CD14-positive monocyte (primary cell): ENCODE measurements around the gene RTN4R. TPM values are rescaled to one million over a fixed set of nuclear protein-coding genes. Genes with fewer than 3 reads are reported as not detected.

Source experiments
- DNase-seq, 3 donors: peaks; one replicate each; pipeline ENCODE4 v3.0.0-alpha.2; 2011 to 2022
- H2AFZ ChIP-seq: 2 replicates; pipeline ENCODE4 v1.6.0; 2012; ENCODE audit warnings: mild to moderate bottlenecking, low read depth, low read length, inconsistent platforms; ENCODE audit not compliant: insufficient read depth, poor library complexity, severe bottlenecking
- H3K27ac ChIP-seq, 2 donors: 1 replicate in 1 of 2; 2 replicates in 1 of 2; pipeline ENCODE4 v1.5.1; 2012 to 2013; ENCODE audit warnings: low read length in 2 of 2, control low read depth in 1 of 2, inconsistent platforms in 1 of 2, low read depth in 1 of 2, mild to moderate bottlenecking in 1 of 2
- H3K27me3 ChIP-seq, 2 donors: one replicate each; pipeline versions ENCODE4 v1.6.0 to v1.6.1; 2011 to 2013; ENCODE audit warnings: low read length in 2 of 2; ENCODE audit not compliant: control insufficient read depth in 2 of 2, insufficient read depth in 2 of 2
- H3K36me3 ChIP-seq, 2 donors: replicated peaks in 1 of 2; 1 replicate in 1 of 2; 2 replicates in 1 of 2; pipeline versions ENCODE4 v1.5.1 to v1.6.1; 2012 to 2013; ENCODE audit warnings: low read length in 2 of 2, control low read depth in 1 of 2, inconsistent platforms in 1 of 2, mild to moderate bottlenecking in 1 of 2; ENCODE audit not compliant: insufficient read depth in 2 of 2, control insufficient read depth in 1 of 2
- H3K4me1 ChIP-seq, 2 donors: 1 replicate in 1 of 2; 2 replicates in 1 of 2; pipeline versions ENCODE4 v1.5.1 to v1.6.1; 2012 to 2013; ENCODE audit warnings: low read length in 2 of 2, control low read depth in 1 of 2, inconsistent platforms in 1 of 2, mild to moderate bottlenecking in 1 of 2, moderate library complexity in 1 of 2; ENCODE audit not compliant: insufficient read depth in 2 of 2, control insufficient read depth in 1 of 2
- H3K4me2 ChIP-seq: replicated peaks from 2 replicates; pipeline ENCODE3; 2012; ENCODE audit warnings: low read length, moderate library complexity, mild to moderate bottlenecking; ENCODE audit not compliant: poor library complexity, severe bottlenecking; ENCODE audit errors: extremely low read depth
- H3K4me3 ChIP-seq, 3 experiments: fragments of 200-600 bp in 1 of 3; sonication (generic) in 1 of 3; replicated peaks in 1 of 3; 1 replicate in 2 of 3; 2 replicates in 1 of 3; pipeline ENCODE4 v1.5.1; 2011 to 2013; ENCODE audit warnings: low read length in 3 of 3, mild to moderate bottlenecking in 3 of 3, control low read depth in 2 of 3, low read depth in 2 of 3, inconsistent platforms in 1 of 3, moderate library complexity in 1 of 3
- H3K79me2 ChIP-seq: 2 replicates; pipeline ENCODE4 v1.6.0; 2012; ENCODE audit warnings: mild to moderate bottlenecking, control low read depth, inconsistent platforms, low read length, moderate library complexity; ENCODE audit not compliant: insufficient read depth
- H3K9ac ChIP-seq: 2 replicates; pipeline ENCODE4 v1.6.0; 2017; ENCODE audit warnings: low read length, mild to moderate bottlenecking; ENCODE audit not compliant: insufficient read depth, poor library complexity, severe bottlenecking
- H3K9me3 ChIP-seq, 2 donors: replicated peaks in 1 of 2; 1 replicate in 1 of 2; 2 replicates in 1 of 2; pipeline versions ENCODE4 v1.5.1 to v1.6.1; 2012 to 2013; ENCODE audit warnings: low read length in 2 of 2, control low read depth in 1 of 2; ENCODE audit not compliant: control insufficient read depth in 1 of 2, insufficient read depth in 1 of 2
- H4K20me1 ChIP-seq: 2 replicates; pipeline ENCODE4 v1.6.0; 2012; ENCODE audit warnings: mild to moderate bottlenecking, low read length, control low read depth, moderate library complexity; ENCODE audit not compliant: insufficient read depth
- H3K27ac Mint-ChIP-seq, 7 donors: one replicate each; pipeline ENCODE4 v1.8.0; 2020; ENCODE audit warnings: mild to moderate bottlenecking in 7 of 7, mixed read lengths in 7 of 7, moderate library complexity in 6 of 7, inconsistent platforms in 2 of 7
- H3K27me3 Mint-ChIP-seq, 3 donors: one replicate each; pipeline ENCODE4 v1.8.0; 2021 to 2022; ENCODE audit warnings: low read depth in 3 of 3, mild to moderate bottlenecking in 3 of 3, mixed read lengths in 3 of 3, moderate library complexity in 3 of 3, inconsistent platforms in 1 of 3
- H3K36me3 Mint-ChIP-seq, 2 donors: one replicate each; pipeline ENCODE4 v1.8.0; 2020; ENCODE audit warnings: mixed read lengths in 2 of 2, inconsistent platforms in 1 of 2, mild to moderate bottlenecking in 1 of 2
- H3K4me1 Mint-ChIP-seq: one replicate; pipeline ENCODE4 v1.8.0; 2020; ENCODE audit warnings: mild to moderate bottlenecking, mixed read lengths
- H3K4me3 Mint-ChIP-seq, 2 donors: one replicate each; pipeline ENCODE4 v1.8.0; 2020; ENCODE audit warnings: mild to moderate bottlenecking in 2 of 2, mixed read lengths in 2 of 2, moderate library complexity in 1 of 2
- H3K9me3 Mint-ChIP-seq, 7 donors: one replicate each; pipeline ENCODE4 v1.8.0; 2020 to 2022; ENCODE audit warnings: mixed read lengths in 7 of 7, mild to moderate bottlenecking in 6 of 7, moderate library complexity in 6 of 7, inconsistent platforms in 2 of 7
- CTCF ChIP-seq: fragments of 200-600 bp; IDR thresholded peaks from one replicate; pipeline ENCODE4 v1.8.0; 2022; ENCODE audit warnings: antibody characterized with exemption, mild to moderate bottlenecking
- WGBS: methylation state at CpG from one replicate; pipeline ENCODE4 v1.1.5; 2013; ENCODE audit warnings: missing lambda C conversion rate; ENCODE audit not compliant: insufficient coverage; 5-methylcytosine and 5-hydroxymethylcytosine counted together
- intact Hi-C, 2 donors: fragments of 100-400 bp; cut with micrococcal nuclease; formaldehyde crosslinking; loops; one replicate each; pipeline versions ENCODE4 v1.15.0 to v1.15.1; 2023
- polyA plus RNA-seq, 3 donors: library from polyadenylated mRNA; depleted of rRNA in 1 of 3; unstranded in 2 of 3; stranded (reverse) in 1 of 3; fragments of 300-500 nt in 2 of 3; fragments of >200 nt in 1 of 3; fragmentation: Illumina TruSeq in 2 of 3; gene quantifications; 1 replicate in 2 of 3; 2 replicates in 1 of 3; pipeline ENCODE4 v1.2.3, GENCODE V29; 2012 to 2021

The RTN4R gene
- polyA plus RNA-seq, 3 donors, result not detected

DNA sequence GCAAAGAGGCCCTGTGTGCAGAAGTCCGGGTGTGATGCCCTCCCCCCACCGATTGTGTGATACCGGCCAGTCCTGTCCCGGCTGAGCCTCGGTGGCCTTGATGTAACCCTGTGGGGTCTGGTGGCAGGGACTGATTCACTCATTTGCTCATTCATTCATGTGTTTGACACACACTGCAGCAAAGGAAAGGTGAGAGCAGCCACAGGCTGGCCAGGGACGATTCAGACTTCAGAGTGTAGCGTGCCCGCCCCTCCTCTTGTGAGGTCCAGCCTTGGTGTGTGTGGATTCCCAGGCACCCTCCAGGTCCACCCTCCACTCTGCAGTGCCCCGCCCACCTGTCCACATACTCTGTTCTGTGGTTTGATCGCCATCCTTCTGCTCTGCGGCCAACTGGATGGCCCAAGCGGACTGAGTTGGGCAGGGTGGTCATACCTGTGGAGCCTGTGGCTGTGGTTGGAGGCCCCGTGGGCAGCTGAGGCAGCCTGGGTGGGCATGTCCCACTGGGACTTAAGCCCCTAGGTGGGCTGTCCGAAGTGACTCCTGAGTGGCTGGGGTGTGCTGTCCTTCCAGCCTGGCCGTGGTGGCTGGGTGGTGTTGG lies 59.3 kb downstream of the RTN4R start:
- Histone ChIP-seq H3K9me3 (no peaks in the 10 kb centered on the region), H2AFZ (no peak overlapping the region), H3K4me1 (peaks cover 21 to 32% of the 10 kb centered on the region in 2 donors), H3K27ac (no peak overlapping the region), H3K27me3 (no peaks in the 10 kb centered on the region), H3K9ac (no peak overlapping the region), H4K20me1 (no peaks in the 10 kb centered on the region), H3K36me3 (no peaks in the 10 kb centered on the region), H3K4me3 (no peak overlapping the region), H3K79me2 (peaks cover 11% of the 10 kb centered on the region), H3K4me2 (no peak overlapping the region)
- 89% methylated on average over 13 of the region's 15 CpGs for WGBS
- Mint-ChIP-seq H3K4me3 (no peak overlapping the region), H3K27me3 (peaks cover 0 to 6% (median 0%) of the 10 kb centered on the region in 3 donors), H3K4me1 (peaks cover 26% of the 10 kb centered on the region), H3K36me3 (no peaks in the 10 kb centered on the region), H3K9me3 (no peaks in the 10 kb centered on the region), H3K27ac (peak overlapping the region in 1 of 7 donors; percentile 61)
- TF ChIP-seq CTCF, result no peak
- DNase-seq, result no peak
- intact Hi-C loops, result no loop called here

DNA sequence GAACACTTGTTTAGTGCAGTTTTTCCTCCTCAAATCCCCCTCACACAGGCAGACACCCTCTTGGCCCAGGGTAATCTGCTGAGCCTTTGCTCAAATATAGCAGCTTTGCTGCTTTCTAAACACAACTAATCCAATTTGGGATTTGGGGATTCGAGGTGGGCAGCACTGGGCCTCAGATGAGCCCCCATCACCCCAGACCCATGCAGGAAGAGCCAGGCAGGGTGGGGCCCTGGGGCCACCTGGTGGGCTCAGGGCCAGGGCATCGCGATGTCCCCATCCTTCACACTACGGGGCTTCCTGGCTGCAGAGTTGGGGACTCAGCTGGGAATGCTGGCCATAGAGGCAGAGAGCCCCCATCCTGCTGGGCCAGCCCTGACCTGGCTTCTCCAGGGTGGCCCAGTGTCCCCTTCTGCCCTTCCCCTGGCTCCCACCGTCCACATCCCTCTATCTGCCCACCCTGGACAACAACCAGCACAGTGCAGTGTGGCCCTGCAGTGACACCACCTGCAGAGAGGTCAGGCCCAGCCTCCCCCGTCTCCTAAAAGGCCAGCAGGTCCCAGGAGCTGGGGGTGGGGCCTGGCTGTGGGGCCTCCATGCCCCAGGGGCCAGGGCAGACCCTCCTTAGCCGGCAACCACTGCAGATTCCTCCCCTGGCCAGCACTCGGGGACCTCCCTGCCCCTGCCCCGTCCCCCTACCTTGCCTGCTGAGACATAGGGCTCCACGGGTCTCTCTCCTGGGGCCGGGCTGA lies 60.7 kb downstream of the RTN4R start:
- Histone ChIP-seq H3K9ac (peak overlapping the region; percentile 82), H3K9me3 (no peaks in the 10 kb centered on the region), H2AFZ (peak overlapping the region; percentile 91), H3K4me3 (peak overlapping the region in 1 of 3 experiments; percentile 88), H3K79me2 (peaks cover 11% of the 10 kb centered on the region), H3K27ac (peak overlapping the region in 1 of 2 donors; percentile 92), H4K20me1 (no peaks in the 10 kb centered on the region), H3K27me3 (no peaks in the 10 kb centered on the region), H3K4me1 (peaks cover 23 to 35% of the 10 kb centered on the region in 2 donors), H3K36me3 (no peaks in the 10 kb centered on the region), H3K4me2 (peak overlapping the region; percentile 91)
- Mint-ChIP-seq H3K27me3 (peaks cover 0 to 6% (median 0%) of the 10 kb centered on the region in 3 donors), H3K4me1 (peaks cover 27% of the 10 kb centered on the region), H3K4me3 (peak overlapping the region; percentile 83 to 93), H3K27ac (peak overlapping the region in 4 of 7 donors; percentile 60 to 93 (median 89)), H3K9me3 (no peaks in the 10 kb centered on the region), H3K36me3 (no peaks in the 10 kb centered on the region)
- WGBS, result 93% methylated on average over 11 of the region's 11 CpGs
- intact Hi-C loops, result no loop called here
- TF ChIP-seq CTCF, result no peak
- DNase-seq, result no peak
